HCT116 (cell line): ENCODE results near the gene ABHD18. TPM values are rescaled to one million over a fixed set of nuclear protein-coding genes. Genes with fewer than 3 reads are reported as not detected.
"Not testable (repeated sequence)": the region's sequence is repeated elsewhere in the genome, so short reads cannot be mapped to it uniquely, and the experiment has no call there.

Experiments used
- ATAC-seq: fragments of 200-7000 bp; cut with Tn5 transposase; 2 replicates; pipeline ENCODE4 v1.9.1; 2020; ENCODE audit warnings: mild to moderate bottlenecking, moderate library complexity
- BruUV-seq: library from RNA; stranded (reverse); fragments of 400-500 nt; replicated peaks from 2 replicates; lab custom pipeline; 2021; lab: Mats Ljungman, UMichigan
- CTCF ChIA-PET: fragments of 300-600 bp; sonication (Branson Sonifier 250); formaldehyde crosslinking; loops from one replicate; lab custom pipeline; 2021; ENCODE audit warnings: antibody characterized with exemption; lab: Charles Lee
- POLR2A ChIA-PET: fragments of 300-600, 350-600 bp; sonication (Branson Sonifier 250); formaldehyde crosslinking; loops from one replicate; lab custom pipeline; 2021; ENCODE audit warnings: antibody characterized with exemption; lab: Charles Lee
- RAD21 ChIA-PET, 2 experiments: fragments of 300-600 bp; sonication (Branson Sonifier 250); formaldehyde crosslinking; loops; one replicate each; lab custom pipeline; 2023; ENCODE audit warnings: low total read pairs in 2 of 2; ENCODE audit not compliant: uncharacterized antibody in 2 of 2, unreplicated experiment in 2 of 2, low non-redundant PET in 1 of 2; lab: Charles Lee
- DNase-seq: peaks from one replicate; pipeline ENCODE4 v3.0.0-alpha.2; 2010; ENCODE audit warnings: low read depth, low spot score
- H2AFZ ChIP-seq: fragments of 200-600 bp; shearing (Covaris generic), sonication (generic); 2 replicates; pipeline ENCODE4 v1.6.1; 2017; ENCODE audit warnings: low read depth, mixed run types, mixed read lengths, antibody characterized with exemption, low read length; ENCODE audit not compliant: poor library complexity, severe bottlenecking
- H3K27ac ChIP-seq: 2 replicates; pipeline ENCODE4 v1.5.1; 2012; ENCODE audit warnings: low read depth, low read length
- H3K27me3 ChIP-seq: fragments of 200-600 bp; sonication (generic); 2 replicates; pipeline ENCODE4 v1.6.1; 2016; ENCODE audit warnings: mixed run types, low read length, mixed read lengths; ENCODE audit not compliant: insufficient read depth
- H3K36me3 ChIP-seq, 2 experiments: fragments of 200-500 bp in 1 of 2; fragments of 200-600 bp in 1 of 2; sonication (Bioruptor generic) in 1 of 2; sonication (generic) in 1 of 2; 2 replicates each; pipeline versions ENCODE4 v1.5.1 to v1.6.1; 2014 to 2016; ENCODE audit warnings: low read length in 2 of 2, inconsistent platforms in 1 of 2, mixed read lengths in 1 of 2, mixed run types in 1 of 2; ENCODE audit not compliant: insufficient read depth in 2 of 2, control insufficient read depth in 1 of 2
- H3K4me1 ChIP-seq, 2 experiments: fragments of 200-600 bp in 1 of 2; sonication (generic) in 1 of 2; 2 replicates each; pipeline versions ENCODE4 v1.5.1 to v1.6.1; 2012 to 2017; ENCODE audit warnings: low read length in 2 of 2, inconsistent platforms in 1 of 2, mild to moderate bottlenecking in 1 of 2, mixed read lengths in 1 of 2, mixed run types in 1 of 2, moderate library complexity in 1 of 2; ENCODE audit not compliant: insufficient read depth in 2 of 2, control insufficient read depth in 1 of 2
- H3K4me2 ChIP-seq: fragments of 200-600 bp; sonication (generic); 2 replicates; pipeline ENCODE4 v1.6.1; 2017; ENCODE audit warnings: mixed run types, low read length, mixed read lengths
- H3K4me3 ChIP-seq, 2 experiments: fragments of 200-600 bp in 1 of 2; sonication (generic) in 1 of 2; replicated peaks in 1 of 2; 2 replicates each; pipeline ENCODE4 v1.5.1; 2011 to 2016; ENCODE audit warnings: low read length in 2 of 2, control low read depth in 1 of 2, low read depth in 1 of 2, mild to moderate bottlenecking in 1 of 2, mixed read lengths in 1 of 2, mixed run types in 1 of 2
- H3K79me2 ChIP-seq: fragments of 200-600 bp; sonication (generic); 2 replicates; pipeline ENCODE4 v1.6.1; 2017; ENCODE audit warnings: mild to moderate bottlenecking, mixed run types, low read length, moderate library complexity, mixed read lengths; ENCODE audit not compliant: insufficient read depth
- H3K9ac ChIP-seq: fragments of 200-600 bp; sonication (generic); 2 replicates; pipeline ENCODE4 v1.6.1; 2016; ENCODE audit warnings: low read length, mixed read lengths
- H3K9me2 ChIP-seq: fragments of 200-600 bp; sonication (generic), shearing (Covaris generic); 2 replicates; pipeline ENCODE4 v1.6.1; 2017; ENCODE audit warnings: mixed run types, mild to moderate bottlenecking, moderate library complexity; ENCODE audit not compliant: insufficient read depth
- H3K9me3 ChIP-seq, 2 experiments: fragments of 200-500 bp in 1 of 2; fragments of 200-600 bp in 1 of 2; sonication (Bioruptor generic) in 1 of 2; sonication (generic) in 1 of 2; 2 replicates each; pipeline ENCODE4 v1.6.1; 2014 to 2017; ENCODE audit warnings: low read length in 2 of 2, mixed read lengths in 2 of 2, inconsistent platforms in 1 of 2, low read depth in 1 of 2, mild to moderate bottlenecking in 1 of 2, mixed run types in 1 of 2, moderate library complexity in 1 of 2; ENCODE audit not compliant: control insufficient read depth in 1 of 2, insufficient read depth in 1 of 2
- H4K20me1 ChIP-seq: fragments of 200-600 bp; sonication (generic), shearing (Covaris generic); 2 replicates; pipeline ENCODE4 v1.6.1; 2017; ENCODE audit warnings: mixed run types, mild to moderate bottlenecking, moderate library complexity; ENCODE audit not compliant: insufficient read depth
- EGR1 ChIP-seq: IDR thresholded peaks from 2 replicates; pipeline ENCODE4 v1.6.1; 2012; ENCODE audit warnings: low read depth
- ELF1 ChIP-seq: IDR thresholded peaks from 2 replicates; pipeline ENCODE4 v1.6.1; 2012; ENCODE audit warnings: low read depth, borderline replicate concordance
- EZH2phosphoT487 ChIP-seq: fragments of 200-600 bp; IDR thresholded peaks from 2 replicates; pipeline ENCODE4 v1.6.1; 2018; ENCODE audit warnings: antibody characterized with exemption, borderline replicate concordance
- POLR2AphosphoS5 ChIP-seq: IDR thresholded peaks from 2 replicates; pipeline ENCODE4 v1.6.1; 2011; ENCODE audit warnings: mild to moderate bottlenecking, low read depth, low read length, moderate library complexity
- SIN3A ChIP-seq: IDR thresholded peaks from 2 replicates; pipeline ENCODE4 v1.6.1; 2012; ENCODE audit warnings: low read depth
- SRF ChIP-seq: IDR thresholded peaks from 2 replicates; pipeline ENCODE4 v1.6.1; 2012; ENCODE audit warnings: low read depth
- TCF7L2 ChIP-seq: IDR thresholded peaks from 2 replicates; pipeline ENCODE4 v1.7.0; 2011; ENCODE audit warnings: borderline replicate concordance, inconsistent platforms; ENCODE audit not compliant: insufficient read depth, insufficient read length; ENCODE audit errors: extremely low read depth
- YY1 ChIP-seq: IDR thresholded peaks from 2 replicates; pipeline ENCODE4 v1.6.1; 2011; ENCODE audit warnings: low read length, low read depth, moderate library complexity, mild to moderate bottlenecking; ENCODE audit not compliant: insufficient replicate concordance; ENCODE audit errors: extremely low read depth
- ZFX ChIP-seq: fragments of 450-650 bp; IDR thresholded peaks from 2 replicates; pipeline ENCODE4 v1.6.1; 2017
- ZNF274 ChIP-seq: fragments of 200-500 bp; sonication (Bioruptor generic); IDR thresholded peaks from 2 replicates; pipeline ENCODE4 v1.6.1; 2014; ENCODE audit warnings: mild to moderate bottlenecking, low read depth, low read length, inconsistent platforms
- intact Hi-C: fragments of 100-400 bp; cut with micrococcal nuclease; formaldehyde crosslinking; loops from 2 replicates; pipeline ENCODE4 v1.10.0; 2022
- total RNA-seq: library from RNA; stranded (reverse); gene quantifications from one replicate; pipeline ENCODE4 v1.2.1, GENCODE V29; 2021; ENCODE audit not compliant: unreplicated experiment
- TF ChIP-seq, protein P1 (sequence below), 3 experiments: fragments of 200-600 bp in 1 of 3; sonication (generic) in 1 of 3; IDR thresholded peaks in 2 of 3; conservative IDR thresholded peaks in 1 of 3; 2 replicates each; pipeline ENCODE4 v1.5.1; 2012 to 2017; ENCODE audit warnings: low read depth in 2 of 3, low read length in 2 of 3, antibody characterized with exemption in 1 of 3, borderline replicate concordance in 1 of 3, control low read depth in 1 of 3, mild to moderate bottlenecking in 1 of 3, mixed read lengths in 1 of 3, mixed run types in 1 of 3, moderate library complexity in 1 of 3; ENCODE audit not compliant: insufficient read depth in 1 of 3

The ABHD18 gene
- total RNA-seq, 1 experiment from 2014 or later = 9.7 TPM

DNA sequence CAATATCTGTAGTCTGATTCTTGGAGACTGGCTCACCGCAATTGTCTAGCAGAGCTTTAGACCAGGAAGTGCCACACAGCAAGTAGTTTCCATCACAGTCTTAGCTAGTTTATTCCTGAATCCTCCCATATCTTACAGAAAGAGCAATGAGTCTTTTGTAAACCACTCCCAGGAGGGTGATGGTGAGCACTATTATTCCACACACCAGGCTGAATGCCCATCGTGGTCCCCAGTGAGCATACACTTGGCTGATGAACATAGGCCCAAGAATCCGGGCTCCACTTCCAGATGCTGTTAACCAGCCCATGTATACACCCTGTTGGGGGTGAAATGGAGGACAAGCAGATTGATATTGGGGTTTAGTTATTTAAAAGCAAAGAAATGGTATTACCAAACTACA lies 44.7 kb upstream of the ABHD18 start:
- Histone ChIP-seq H3K4me1 (no peaks in the 10 kb centered on the region), H3K9ac (no peak overlapping the region), H3K79me2 (no peaks in the 10 kb centered on the region), H3K27ac (no peak overlapping the region), H3K4me2 (no peak overlapping the region), H3K27me3 (no peaks in the 10 kb centered on the region), H3K36me3 (peaks cover 7 to 9% of the 10 kb centered on the region in 2 experiments; a peak in 3 of 4 replicates), H3K9me3 (no peaks in the 10 kb centered on the region), H2AFZ (no peak overlapping the region), H3K4me3 (no peak overlapping the region), H3K9me2 (no peaks in the 10 kb centered on the region), H4K20me1 (no peaks in the 10 kb centered on the region)
- DNase-seq (no peak), ATAC-seq (no peak)
- ChIA-PET CTCF (no interaction called here), POLR2A (no interaction called here), RAD21 (no interaction called here)
- no peak for TF ChIP-seq SRF
- no peak for TF ChIP-seq ZFX
- no peak for TF ChIP-seq ZNF274
- TF ChIP-seq POLR2AphosphoS5 = no peak
- no peak for TF ChIP-seq ELF1
- TF ChIP-seq TCF7L2 = no peak
- TF ChIP-seq EGR1 = no peak
- no peak for TF ChIP-seq YY1
- intact Hi-C loops = no loop called here
- BruUV-seq = no TSS peak

DNA sequence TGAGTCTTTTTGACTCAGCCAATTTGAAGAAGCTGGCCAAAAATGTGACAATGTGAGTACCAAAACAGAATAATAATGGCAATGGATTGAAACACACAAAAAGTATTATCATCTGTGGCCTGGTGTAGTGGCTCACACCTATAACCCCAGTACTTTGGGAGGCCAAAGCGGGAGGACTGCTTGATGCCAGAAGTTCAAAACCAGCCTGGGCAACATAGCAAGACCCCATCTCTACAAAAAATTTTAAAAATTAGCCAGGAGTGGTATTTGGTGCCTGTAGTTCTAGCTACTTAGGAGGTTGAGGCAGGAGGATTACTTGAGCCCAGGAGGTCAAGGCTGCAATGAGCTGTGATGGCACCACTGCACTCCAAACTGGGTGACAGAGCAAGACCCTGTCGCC lies 43.0 kb upstream of the ABHD18 start:
- TF ChIP-seq, protein P1, sequence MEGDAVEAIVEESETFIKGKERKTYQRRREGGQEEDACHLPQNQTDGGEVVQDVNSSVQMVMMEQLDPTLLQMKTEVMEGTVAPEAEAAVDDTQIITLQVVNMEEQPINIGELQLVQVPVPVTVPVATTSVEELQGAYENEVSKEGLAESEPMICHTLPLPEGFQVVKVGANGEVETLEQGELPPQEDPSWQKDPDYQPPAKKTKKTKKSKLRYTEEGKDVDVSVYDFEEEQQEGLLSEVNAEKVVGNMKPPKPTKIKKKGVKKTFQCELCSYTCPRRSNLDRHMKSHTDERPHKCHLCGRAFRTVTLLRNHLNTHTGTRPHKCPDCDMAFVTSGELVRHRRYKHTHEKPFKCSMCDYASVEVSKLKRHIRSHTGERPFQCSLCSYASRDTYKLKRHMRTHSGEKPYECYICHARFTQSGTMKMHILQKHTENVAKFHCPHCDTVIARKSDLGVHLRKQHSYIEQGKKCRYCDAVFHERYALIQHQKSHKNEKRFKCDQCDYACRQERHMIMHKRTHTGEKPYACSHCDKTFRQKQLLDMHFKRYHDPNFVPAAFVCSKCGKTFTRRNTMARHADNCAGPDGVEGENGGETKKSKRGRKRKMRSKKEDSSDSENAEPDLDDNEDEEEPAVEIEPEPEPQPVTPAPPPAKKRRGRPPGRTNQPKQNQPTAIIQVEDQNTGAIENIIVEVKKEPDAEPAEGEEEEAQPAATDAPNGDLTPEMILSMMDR (IDR thresholded peaks at IDR 0.05 in 2 of 3, conservative IDR thresholded peaks at IDR 0.05 in 1 of 3; ENCODE audit: borderline replicate concordance in 1 of 3, insufficient read depth in 1 of 3, low read depth in 2 of 3, low read length in 2 of 3) = no peak
- no peak for TF ChIP-seq SRF
- no peak for TF ChIP-seq SIN3A
- TF ChIP-seq EZH2phosphoT487 = no peak
- intact Hi-C loops = no loop called here
- BruUV-seq = no TSS peak
- Histone ChIP-seq H3K4me3 (no peak overlapping the region), H3K4me2 (no peak overlapping the region), H3K27ac (no peak overlapping the region), H3K9me2 (no peaks in the 10 kb centered on the region), H4K20me1 (no peaks in the 10 kb centered on the region), H3K79me2 (no peaks in the 10 kb centered on the region), H2AFZ (no peak overlapping the region), H3K27me3 (no peaks in the 10 kb centered on the region), H3K9ac (no peak overlapping the region), H3K36me3 (peaks cover 7 to 9% of the 10 kb centered on the region in 2 experiments; a peak in 3 of 4 replicates), H3K9me3 (no peaks in the 10 kb centered on the region), H3K4me1 (no peaks in the 10 kb centered on the region)
- ChIA-PET RAD21 (no interaction called here), CTCF (no interaction called here), POLR2A (no interaction called here)
- DNase-seq (no peak), ATAC-seq (no peak)

DNA sequence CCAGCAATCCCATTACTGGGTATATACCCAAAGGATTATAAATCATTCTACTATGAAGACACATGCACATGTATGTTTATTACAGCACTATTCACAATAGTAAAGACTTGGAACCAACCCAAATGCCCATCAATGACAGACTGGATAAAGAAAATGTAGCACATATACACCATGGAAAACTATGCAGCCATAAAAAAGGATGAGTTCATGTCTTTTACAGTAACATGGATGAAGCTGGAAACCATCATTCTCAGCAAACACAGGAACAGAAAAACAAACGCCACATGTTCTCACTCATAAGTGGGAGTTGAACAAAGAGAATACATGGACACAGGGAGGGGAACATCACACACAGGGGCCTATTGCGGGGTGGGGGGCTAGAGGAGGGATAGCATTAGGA lies 39.5 kb upstream of the ABHD18 start:
- POLR2A ChIA-PET, BruUV-seq, H3K9me3 ChIP-seq, H3K4me3 ChIP-seq, H3K9ac ChIP-seq, H3K4me1 ChIP-seq, CTCF ChIA-PET, RAD21 ChIA-PET, intact Hi-C loops, H2AFZ ChIP-seq, DNase-seq, H3K36me3 ChIP-seq, H3K79me2 ChIP-seq, H3K4me2 ChIP-seq, ATAC-seq, H3K27ac ChIP-seq, H3K9me2 ChIP-seq, H4K20me1 ChIP-seq, H3K27me3 ChIP-seq: not testable (repeated sequence)
